HFFc6 (cell line): Measurements from ENCODE around the gene EFCAB6. TPM values are rescaled to one million over a fixed set of nuclear protein-coding genes. Genes with fewer than 3 reads are reported as not detected.

ENCODE experiments used
- DNase-seq: peaks from one replicate; pipeline ENCODE4 v3.0.0-alpha.2; 2018
- H3K27ac Mint-ChIP-seq: 2 replicates; pipeline ENCODE4 v1.8.0; 2020; ENCODE audit warnings: mild to moderate bottlenecking, mixed read lengths
- H3K27me3 Mint-ChIP-seq: 2 replicates; pipeline ENCODE4 v1.8.0; 2021; ENCODE audit warnings: mild to moderate bottlenecking, moderate library complexity, mixed read lengths; ENCODE audit not compliant: insufficient read depth
- H3K36me3 Mint-ChIP-seq: 2 replicates; pipeline ENCODE4 v1.8.0; 2021; ENCODE audit warnings: low read depth, mixed read lengths
- H3K4me1 Mint-ChIP-seq: 2 replicates; pipeline ENCODE4 v1.8.0; 2020; ENCODE audit warnings: low read depth, mixed read lengths
- H3K4me3 Mint-ChIP-seq: 2 replicates; pipeline ENCODE4 v1.8.0; 2020; ENCODE audit warnings: mild to moderate bottlenecking, moderate library complexity, mixed read lengths
- H3K9me3 Mint-ChIP-seq: 2 replicates; pipeline ENCODE4 v1.8.0; 2020; ENCODE audit warnings: mild to moderate bottlenecking, mixed read lengths
- CTCF ChIP-seq: fragments of 200-600 bp; sonication (generic); IDR thresholded peaks from 2 replicates; pipeline ENCODE4 v1.5.0; 2021; ENCODE audit warnings: antibody characterized with exemption, mild to moderate bottlenecking
- total RNA-seq, 6 experiments: library from RNA; stranded (reverse); fragmentation: NEBNext Ultra II Directional; extraction: Animal tissue kit (Norgen Biotek cat#: 25700); gene quantifications; 2 replicates in 1 of 6; 3 replicates in 5 of 6; pipeline ENCODE4 v1.2.3, GENCODE V29; 2021

Gene EFCAB6
- total RNA-seq, 6 experiments from 2014 or later: 0.33 to 0.95 (median 0.64) TPM

- no peaks in the 10 kb centered on the region; the same call in 1 of the 2 replicates for H3K4me1 Mint-ChIP-seq
- no peaks in the 10 kb centered on the region for H3K36me3 Mint-ChIP-seq
- no peak for DNase-seq
- no peak overlapping the region for H3K4me3 Mint-ChIP-seq
- H3K9me3 Mint-ChIP-seq: peaks cover 20% of the 10 kb centered on the region
- no peak for TF ChIP-seq CTCF
- peaks cover 1% of the 10 kb centered on the region; the same call in 1 of the 2 replicates for H3K27me3 Mint-ChIP-seq
- H3K27ac Mint-ChIP-seq: no peak overlapping the region
Observed at GRCh38 chr22:43731988-43732387, 80.1 kb downstream of the EFCAB6 start.

GRCh38 chr22:43726964-43727543 lies 85.1 kb downstream of the EFCAB6 start:
- Mint-ChIP-seq H3K27ac (no peak overlapping the region), H3K4me1 (no peaks in the 10 kb centered on the region; the same call in 1 of the 2 replicates), H3K9me3 (peaks cover 31% of the 10 kb centered on the region), H3K36me3 (no peaks in the 10 kb centered on the region; the same call in 1 of the 2 replicates), H3K27me3 (peaks cover 1% of the 10 kb centered on the region; the same call in 1 of the 2 replicates), H3K4me3 (no peak overlapping the region)
- DNase-seq: no peak
- TF ChIP-seq CTCF: no peak

GRCh38 chr22:43726322-43726721 lies 85.8 kb downstream of the EFCAB6 start:
- TF ChIP-seq CTCF: no peak
- H3K27ac Mint-ChIP-seq: no peak overlapping the region
- peaks cover 31% of the 10 kb centered on the region for H3K9me3 Mint-ChIP-seq
- no peak for DNase-seq
- no peak overlapping the region for H3K4me3 Mint-ChIP-seq
- H3K4me1 Mint-ChIP-seq: no peaks in the 10 kb centered on the region
- H3K36me3 Mint-ChIP-seq: no peaks in the 10 kb centered on the region; the same call in 1 of the 2 replicates
- peaks cover 1% of the 10 kb centered on the region; the same call in 1 of the 2 replicates for H3K27me3 Mint-ChIP-seq

- Mint-ChIP-seq H3K4me1 (no peaks in the 10 kb centered on the region), H3K27ac (no peak overlapping the region), H3K9me3 (peaks cover 44% of the 10 kb centered on the region), H3K27me3 (no peaks in the 10 kb centered on the region; the same call in 1 of the 2 replicates), H3K4me3 (no peak overlapping the region), H3K36me3 (no peaks in the 10 kb centered on the region; the same call in 1 of the 2 replicates)
- no peak for TF ChIP-seq CTCF
- no peak for DNase-seq
Observed at GRCh38 chr22:43723816-43724215, 88.3 kb downstream of the EFCAB6 start.

GRCh38 chr22:43722444-43722843 lies 89.7 kb downstream of the EFCAB6 start:
- Mint-ChIP-seq H3K9me3 (peaks cover 38% of the 10 kb centered on the region), H3K27me3 (no peaks in the 10 kb centered on the region), H3K4me3 (no peak overlapping the region), H3K27ac (no peak overlapping the region), H3K4me1 (no peaks in the 10 kb centered on the region), H3K36me3 (no peaks in the 10 kb centered on the region; the same call in 1 of the 2 replicates)
- no peak for DNase-seq
- TF ChIP-seq CTCF: no peak
